GM12878 (cell line): ENCODE results near the gene ADA. TPM values are rescaled to one million over a fixed set of nuclear protein-coding genes. Genes with fewer than 3 reads are reported as not detected.

ENCODE experiments used
- BCLAF1 ChIP-seq: fragments of 450-650 bp; IDR thresholded peaks from 2 replicates; pipeline ENCODE4 v1.6.1; 2017; ENCODE audit warnings: antibody characterized with exemption, mild to moderate bottlenecking, moderate library complexity
- CBX3 ChIP-seq: fragments of 200-600 bp; sonication (generic); IDR thresholded peaks from 2 replicates; pipeline ENCODE4 v1.6.1; 2016; ENCODE audit warnings: low read depth, borderline replicate concordance
- CHD2 ChIP-seq: IDR thresholded peaks from 2 replicates; pipeline ENCODE4 v1.6.1; 2011; ENCODE audit warnings: low read depth, low read length, improper control_type of control experiment, borderline replicate concordance
- CHD4 ChIP-seq: fragments of 200-600 bp; sonication (generic); IDR thresholded peaks from 2 replicates; pipeline ENCODE4 v1.6.1; 2016; ENCODE audit warnings: mild to moderate bottlenecking
- CREB1 ChIP-seq: IDR thresholded peaks from 2 replicates; pipeline ENCODE4 v1.6.1; 2012; ENCODE audit warnings: low read depth, mild to moderate bottlenecking, inconsistent platforms
- FOXM1 ChIP-seq: IDR thresholded peaks from 2 replicates; pipeline ENCODE4 v1.6.1; 2012; ENCODE audit warnings: low read depth, mild to moderate bottlenecking, inconsistent platforms, low read length, moderate library complexity
- HDAC6 ChIP-seq: fragments of 200-600 bp; sonication (generic); IDR thresholded peaks from one replicate; pipeline ENCODE4 v1.8.0; 2017; ENCODE audit warnings: antibody characterized with exemption; ENCODE audit not compliant: unreplicated experiment
- KAT2A ChIP-seq: conservative IDR thresholded peaks from 2 replicates; pipeline ENCODE4 v1.6.1; 2011; ENCODE audit warnings: low read depth, low read length; ENCODE audit not compliant: control insufficient read depth
- NFIC ChIP-seq: IDR thresholded peaks from 2 replicates; pipeline ENCODE4 v1.6.1; 2012; ENCODE audit warnings: low read depth, mild to moderate bottlenecking, inconsistent platforms, low read length, moderate library complexity
- NFXL1 ChIP-seq: fragments of 450-650 bp; IDR thresholded peaks from 2 replicates; pipeline ENCODE4 v1.6.1; 2017; ENCODE audit warnings: antibody characterized with exemption, mild to moderate bottlenecking, borderline replicate concordance
- NRF1 ChIP-seq: conservative IDR thresholded peaks from 2 replicates; pipeline ENCODE4 v1.6.1; 2011; ENCODE audit warnings: mild to moderate bottlenecking, low read depth, low read length, improper control_type of control experiment
- PML ChIP-seq: IDR thresholded peaks from 2 replicates; pipeline ENCODE4 v1.6.1; 2012; ENCODE audit warnings: low read length, inconsistent platforms
- PRDM15 ChIP-seq: fragments of 450-650 bp; formaldehyde crosslinking; IDR thresholded peaks from 2 replicates; pipeline ENCODE4 v1.4.0; 2020; ENCODE audit warnings: mild to moderate bottlenecking, moderate library complexity
- RBBP5 ChIP-seq: fragments of 200-600 bp; sonication (generic); conservative IDR thresholded peaks from 2 replicates; pipeline ENCODE4 v1.6.1; 2016
- SMC3 ChIP-seq: IDR thresholded peaks from 2 replicates; pipeline ENCODE4 v1.6.1; 2011; ENCODE audit warnings: low read length, improper control_type of control experiment, borderline replicate concordance
- TAF1 ChIP-seq: IDR thresholded peaks from 2 replicates; pipeline ENCODE4 v1.6.1; 2011; ENCODE audit warnings: mild to moderate bottlenecking, low read depth, low read length, borderline replicate concordance
- YBX1 ChIP-seq: fragments of 450-650 bp; IDR thresholded peaks from 2 replicates; pipeline ENCODE4 v1.6.1; 2016; ENCODE audit warnings: antibody characterized with exemption
- ZBED1 ChIP-seq: IDR thresholded peaks from 2 replicates; pipeline ENCODE4 v1.6.1; 2016; ENCODE audit warnings: borderline replicate concordance
- ZNF274 ChIP-seq: IDR thresholded peaks from one replicate; pipeline ENCODE4 v1.8.0; 2011; ENCODE audit not compliant: insufficient read length, insufficient read depth
- ZNF592 ChIP-seq: fragments of 450-650 bp; IDR thresholded peaks from 2 replicates; pipeline ENCODE4 v1.6.1; 2017; ENCODE audit warnings: mild to moderate bottlenecking, moderate library complexity
- polyA plus RNA-seq, 11 experiments: library from polyadenylated mRNA; depleted of rRNA in 4 of 11; unstranded in 6 of 11; stranded (reverse) in 5 of 11; fragments of >200 nt; fragmentation: Nextera tagmentation in 4 of 11; fragmentation: Illumina TruSeq in 1 of 11; extraction: Ambion mirVana in 4 of 11; extraction: Trizol in 1 of 11; gene quantifications; 1 replicate in 1 of 11; 2 replicates in 10 of 11; pipeline versions ENCODE4 v1.2.1 to v1.2.3, GENCODE V29; 2011 to 2016; ENCODE audit warnings: inconsistent platforms in 2 of 11, missing spikeins in 2 of 11, low read depth in 1 of 11
- total RNA-seq, 4 experiments: library from RNA; depleted of rRNA in 3 of 4; stranded (reverse); fragments of >200 nt in 3 of 4; fragmentation: Illumina TruSeq in 1 of 4; extraction: Trizol in 1 of 4; gene quantifications; 2 replicates each; pipeline versions ENCODE4 v1.2.1 to v1.2.3, GENCODE V29; 2013 to 2021

ADA gene
- total and polyA plus RNA-seq, 10 of the 15 experiments (the other 5 are each of a cell fraction or from before 2014, with no cell fraction given), result 40.9 to 217 (median 90.8) TPM

- TF ChIP-seq PRDM15 (CRISPR knock-in tag), result no peak
- TF ChIP-seq HDAC6, result no peak
- no peak for TF ChIP-seq YBX1
- TF ChIP-seq TAF1, result peak; percentile 47; the same call in 1 of the 2 replicates
- TF ChIP-seq FOXM1, result no peak
- no peak for TF ChIP-seq NRF1
- TF ChIP-seq BCLAF1, result no peak
- no peak for TF ChIP-seq KAT2A
- TF ChIP-seq NFIC, result no peak
- TF ChIP-seq ZNF592, result no peak
- no peak for TF ChIP-seq RBBP5
- no peak for TF ChIP-seq CHD4
- no peak for TF ChIP-seq ZNF274
- TF ChIP-seq NFXL1, result no peak
- TF ChIP-seq CBX3, result no peak
- no peak for TF ChIP-seq PML
- peak; percentile 87 for TF ChIP-seq CHD2
- TF ChIP-seq SMC3, result peak; percentile 28; the same call in 1 of the 2 replicates
- TF ChIP-seq ZBED1, result no peak
- TF ChIP-seq CREB1, result no peak
Measured at GRCh38 chr20:44642203-44643153, 9.0 kb downstream of the ADA start (continued).
